Endometrial microvascular endothelial cells (primary cell): ENCODE results near the gene LNP1. TPM values are rescaled to one million over a fixed set of nuclear protein-coding genes. Genes with fewer than 3 reads are reported as not detected.

ENCODE experiments used
- total RNA-seq: library from RNA; depleted of rRNA; stranded (reverse); fragments of >200 nt; gene quantifications from one replicate; pipeline ENCODE4 v1.2.3, GENCODE V29; 2015; ENCODE audit errors: inconsistent ontology term

Gene LNP1
- total RNA-seq, 1 donor from 2014 or later = 1.1 TPM

Other genes starting within 250 kb of the LNP1 start
- gene TBC1D23, start 140.5 kb upstream of the LNP1 start, total RNA-seq = 30.3 TPM
- 14.7 TPM for gene NIT2, start 66.8 kb upstream of the LNP1 start, total RNA-seq
- 36.2 TPM for gene TOMM70, start 450 bp upstream of the LNP1 start, total RNA-seq
- gene TMEM45A, start 91.1 kb downstream of the LNP1 start, total RNA-seq = 5.2 TPM
- gene ADGRG7, start 208.1 kb downstream of the LNP1 start, total RNA-seq = not detected